ENCODE data around the gene SPAG16. TPM values are rescaled to one million over a fixed set of nuclear protein-coding genes. Genes with fewer than 3 reads are reported as not detected.
A peak's percentile ranks its signal among the peaks of the same experiment; 100 is the strongest.

Gene SPAG16
- polyA plus RNA-seq, 3 donors = 67.5 to 76.2 (median 73.5) TPM

DNA sequence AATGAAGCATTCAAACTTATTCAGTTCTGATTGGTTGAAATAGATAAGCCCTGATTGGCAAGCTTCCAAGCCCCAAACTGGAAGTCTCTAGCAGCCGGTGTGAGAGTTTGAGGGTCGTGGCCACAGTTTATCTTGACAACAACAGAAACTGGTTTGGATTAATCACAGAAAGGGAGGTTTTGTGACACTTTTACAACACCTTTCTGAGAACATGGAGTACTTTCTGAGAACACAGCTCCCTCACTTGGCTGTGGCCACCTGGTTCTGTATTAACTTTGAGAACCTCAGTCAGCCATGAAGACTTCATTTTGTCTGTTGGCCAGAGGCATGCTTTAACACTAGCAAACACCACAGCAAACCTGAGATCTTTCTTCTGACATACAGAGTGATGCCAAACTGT lies 845.9 kb downstream of the SPAG16 start:
- no peak for DNase-seq (ENCODE audit: low read depth in 3 of 3, low spot score in 2 of 3)

DNA sequence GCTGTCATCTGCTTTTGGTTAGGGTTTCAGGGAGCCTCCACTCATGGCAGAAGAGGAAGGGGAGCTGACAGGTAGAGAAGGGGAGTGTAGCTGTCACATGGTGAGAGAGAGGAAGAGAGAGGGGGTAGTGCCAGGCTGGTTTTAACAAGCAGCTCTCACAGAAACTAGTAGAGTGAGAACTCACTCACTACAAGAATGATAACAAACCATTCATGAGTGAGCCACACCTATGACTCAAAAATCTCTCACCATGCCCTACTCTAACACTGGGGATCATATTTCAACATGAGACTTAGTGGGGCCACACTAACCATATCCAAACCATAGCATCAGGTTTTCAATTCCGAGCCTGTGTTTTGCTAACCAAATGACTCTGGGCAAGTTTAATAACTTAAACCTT lies 851.7 kb downstream of the SPAG16 start:
- no peak for DNase-seq (ENCODE audit: low read depth in 3 of 3, low spot score in 2 of 3)

DNA sequence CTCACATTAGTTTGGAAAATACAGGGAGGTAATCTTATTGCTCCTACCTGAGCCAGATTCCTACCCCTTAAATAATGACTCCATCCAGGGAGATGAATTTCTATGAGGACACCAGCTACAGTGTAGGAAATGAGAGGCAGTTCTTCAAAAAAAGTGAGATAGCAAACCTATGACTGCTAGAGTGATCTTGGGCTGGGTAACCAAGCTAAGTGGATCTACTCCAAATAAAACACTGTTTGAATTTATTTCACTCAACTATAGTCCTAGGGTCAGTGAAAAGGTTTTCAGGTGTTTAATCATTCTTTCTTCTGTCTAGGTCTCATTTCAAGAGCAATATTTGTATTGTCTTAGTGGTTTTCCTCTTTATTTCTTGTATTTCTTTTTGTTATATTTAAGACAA lies 854.5 kb downstream of the SPAG16 start:
- no peak for DNase-seq (ENCODE audit: low read depth in 3 of 3, low spot score in 2 of 3)

DNA sequence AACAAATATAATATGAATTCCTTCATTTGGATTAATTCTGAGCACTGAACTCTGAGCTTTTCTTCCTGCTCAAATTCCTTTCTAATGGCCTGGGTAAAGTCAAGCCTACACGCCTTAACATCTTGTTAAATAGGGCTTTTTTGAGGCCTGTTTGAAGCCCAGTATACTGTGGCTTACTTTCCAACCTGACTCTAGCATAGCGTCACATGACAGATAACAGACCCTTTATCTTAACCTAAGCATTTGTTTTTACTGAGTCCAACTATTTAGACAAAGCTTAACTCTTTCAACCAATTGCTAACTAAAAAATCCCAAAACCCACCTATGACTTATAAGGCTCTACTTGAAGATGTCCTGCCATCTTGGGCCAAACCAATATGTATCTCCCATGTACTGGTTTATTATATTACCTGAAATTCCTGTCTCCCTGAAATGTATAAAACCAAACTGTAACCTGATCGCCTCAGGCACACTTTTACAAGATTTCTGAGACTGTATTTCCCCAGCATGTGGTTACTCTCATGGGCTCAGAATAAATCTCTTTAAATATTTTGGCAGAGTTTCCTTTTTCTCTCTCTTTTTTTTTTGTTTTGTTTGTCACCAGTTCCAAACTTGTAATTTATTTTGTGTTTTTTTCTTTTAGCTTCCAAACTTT lies 855.5 kb downstream of the SPAG16 start:
- DNase-seq (ENCODE audit: low read depth in 3 of 3, low spot score in 2 of 3) = peak in 1 of 3 donors; percentile 12

DNA sequence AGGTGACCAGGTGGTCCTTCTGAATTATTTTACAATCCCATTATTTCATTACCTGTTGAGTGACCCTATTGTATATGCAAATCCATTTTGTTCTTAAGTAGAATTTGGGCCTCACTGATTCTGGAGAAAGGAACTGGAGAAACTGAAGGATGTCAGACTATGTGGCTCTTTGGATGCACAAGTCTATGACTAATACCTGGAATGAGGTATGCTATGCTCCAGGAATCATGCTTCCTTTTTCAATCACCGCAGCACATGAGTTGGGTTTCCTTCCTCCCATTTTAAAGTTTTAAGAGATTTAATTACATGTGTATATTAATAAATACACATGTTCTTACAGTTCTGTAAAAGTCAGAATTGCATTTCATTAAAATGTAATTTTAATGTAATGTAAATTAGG lies 872.7 kb downstream of the SPAG16 start:
- no peak for DNase-seq (ENCODE audit: low read depth in 3 of 3, low spot score in 2 of 3)

DNA sequence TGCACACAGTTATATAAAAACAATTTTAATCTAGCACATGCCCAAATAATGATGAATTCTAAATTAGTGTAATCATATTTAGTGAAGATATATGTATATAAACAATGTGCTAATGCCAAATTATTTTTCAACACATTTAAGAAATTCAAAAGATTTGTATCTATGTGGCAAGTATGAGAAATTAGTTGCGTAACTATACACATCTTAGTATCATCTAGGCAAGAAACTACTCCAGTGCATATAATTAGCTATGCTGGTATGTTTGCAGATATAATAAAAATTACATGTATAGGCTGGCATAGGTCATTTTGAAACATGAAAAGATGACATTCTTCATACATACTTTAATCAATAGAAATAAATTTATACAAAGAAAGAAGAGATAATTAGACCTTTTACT lies 874.6 kb downstream of the SPAG16 start:
- DNase-seq (ENCODE audit: low read depth in 3 of 3, low spot score in 2 of 3) = no peak

DNA sequence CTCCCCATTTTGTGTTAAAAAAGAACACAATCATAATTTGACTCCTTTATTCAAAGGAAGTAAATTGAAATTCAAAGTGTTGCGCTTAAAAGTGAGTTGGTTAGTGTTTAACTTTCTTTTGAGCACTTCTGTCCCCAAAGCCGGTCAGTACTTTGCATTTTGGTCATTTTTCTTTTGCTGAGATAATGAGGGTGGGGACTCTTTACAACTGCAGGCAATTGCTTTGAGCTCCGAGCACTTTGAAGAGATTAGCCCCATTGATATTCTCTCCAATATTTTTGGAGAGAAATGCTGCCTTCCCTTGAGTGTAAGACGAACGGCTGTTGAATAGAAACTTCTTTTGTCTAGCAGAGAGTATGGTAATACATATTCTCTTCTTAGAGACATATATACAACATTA lies 885.0 kb downstream of the SPAG16 start:
- no peak for DNase-seq (ENCODE audit: low read depth in 3 of 3, low spot score in 2 of 3)

DNA sequence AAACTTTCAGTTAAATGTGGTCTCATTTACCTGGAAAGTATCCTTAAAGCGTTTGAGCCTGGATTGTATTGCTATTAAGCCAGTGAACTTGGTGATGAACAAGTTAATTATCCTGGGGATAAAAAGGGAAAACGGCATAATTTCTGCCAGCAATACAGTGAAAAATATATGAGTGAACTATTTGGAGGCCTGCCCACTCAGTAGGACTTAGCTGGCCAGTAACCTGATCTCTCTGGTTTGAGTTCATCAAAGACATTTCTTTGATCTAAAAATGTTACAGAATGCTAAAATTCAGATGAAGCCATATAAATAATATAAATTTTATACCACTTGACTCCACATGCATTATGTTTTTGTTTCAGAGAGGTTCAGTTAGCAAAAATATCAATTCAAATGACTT lies 885.5 kb downstream of the SPAG16 start:
- no peak for DNase-seq (ENCODE audit: low read depth in 3 of 3, low spot score in 2 of 3)

DNA sequence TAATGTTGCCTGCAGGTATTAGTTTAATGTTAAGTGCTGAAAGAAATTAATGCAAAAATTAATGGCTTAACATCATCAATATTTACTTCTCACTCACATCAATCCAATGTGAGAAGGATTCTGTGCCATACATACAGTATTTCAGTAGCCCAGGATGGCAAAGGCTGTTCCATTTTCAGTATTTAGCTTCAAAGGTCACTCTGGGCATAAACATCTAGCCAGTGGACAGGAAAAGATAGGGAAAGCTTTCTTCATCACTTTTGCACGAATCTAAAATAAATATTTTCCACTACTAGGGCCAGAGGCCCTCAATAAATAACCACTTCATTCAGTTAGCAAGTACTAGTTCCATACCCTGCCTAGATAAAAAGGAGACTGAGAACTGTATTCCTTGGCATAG lies 890.3 kb downstream of the SPAG16 start:
- DNase-seq (ENCODE audit: low read depth in 3 of 3, low spot score in 2 of 3) = no peak

DNA sequence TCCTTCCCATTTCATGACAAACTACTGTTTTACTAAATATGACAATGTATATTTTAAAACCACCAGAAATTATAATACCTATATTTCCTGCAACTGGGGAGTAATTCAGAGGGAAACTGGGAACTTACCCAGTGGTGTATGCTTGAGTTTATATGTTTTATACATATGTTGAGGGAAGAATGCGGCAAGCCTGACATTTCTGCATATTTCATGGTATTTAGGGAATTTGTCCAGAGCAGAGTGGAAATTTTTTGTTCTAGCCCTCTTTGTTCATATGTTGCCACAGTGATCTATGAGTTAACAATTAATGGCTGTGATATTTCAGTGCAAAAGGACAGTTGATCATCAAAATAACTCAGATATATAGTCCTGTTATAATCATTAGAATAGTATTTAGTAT lies 895.8 kb downstream of the SPAG16 start:
- no peak for DNase-seq (ENCODE audit: low read depth in 3 of 3, low spot score in 2 of 3)

DNA sequence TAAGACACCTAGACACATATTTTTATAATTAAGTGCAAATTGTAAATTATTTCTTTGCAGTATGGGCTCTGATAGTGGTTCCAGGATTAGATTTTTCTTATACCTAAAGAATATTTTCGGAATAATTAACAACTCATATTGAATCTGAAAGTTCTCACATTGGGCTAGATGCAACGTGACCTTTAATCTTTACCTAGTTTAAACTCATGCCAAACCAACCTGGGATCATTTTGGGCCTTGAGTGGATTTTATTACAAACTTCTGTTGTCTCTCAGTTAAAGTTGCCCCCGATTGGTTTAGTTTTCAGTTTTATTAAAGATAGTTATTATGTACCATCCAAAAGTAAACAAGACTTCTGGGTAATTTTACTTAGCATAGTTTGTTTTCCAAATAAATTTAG lies 896.4 kb downstream of the SPAG16 start:
- no peak for DNase-seq (ENCODE audit: low read depth in 3 of 3, low spot score in 2 of 3)

DNA sequence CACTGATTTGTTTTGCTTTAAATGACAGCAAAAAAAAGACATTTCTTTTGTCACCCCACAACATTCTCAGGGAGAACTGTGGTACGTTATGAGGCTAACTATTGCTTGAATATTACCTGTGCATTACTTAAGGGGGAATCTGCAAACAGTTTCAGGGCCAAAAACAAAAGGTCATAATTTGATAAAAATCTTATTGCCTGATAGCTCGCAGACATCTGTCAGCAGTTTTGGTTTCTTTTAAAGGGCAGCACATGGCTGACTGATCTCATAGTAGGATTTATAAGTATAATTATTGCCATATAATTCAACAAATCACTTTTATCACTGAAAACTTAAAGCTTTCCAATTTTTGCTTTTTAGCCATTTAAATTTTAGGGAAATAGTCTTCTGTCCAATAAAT lies 900.2 kb downstream of the SPAG16 start:
- DNase-seq (ENCODE audit: low read depth in 3 of 3, low spot score in 2 of 3) = no peak

DNA sequence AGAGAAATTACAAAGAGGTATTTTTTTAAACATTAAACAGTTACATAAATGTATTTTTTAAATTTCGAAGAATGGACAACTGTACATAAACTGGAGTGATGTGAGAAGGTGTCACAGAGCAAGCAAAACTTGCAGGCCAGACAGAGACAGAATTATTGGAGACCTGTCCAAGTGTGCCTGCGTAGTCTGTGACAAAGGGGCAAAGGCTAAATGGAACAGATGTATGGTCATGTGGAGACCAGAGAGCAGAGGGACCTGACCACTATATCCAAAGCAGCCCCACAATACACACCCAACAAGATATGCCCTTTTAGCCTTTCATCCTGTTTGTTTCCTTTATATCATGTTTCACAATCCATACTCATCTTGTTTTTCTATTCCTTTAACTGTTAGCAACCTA lies 901.3 kb downstream of the SPAG16 start:
- no peak for DNase-seq (ENCODE audit: low read depth in 3 of 3, low spot score in 2 of 3)

DNA sequence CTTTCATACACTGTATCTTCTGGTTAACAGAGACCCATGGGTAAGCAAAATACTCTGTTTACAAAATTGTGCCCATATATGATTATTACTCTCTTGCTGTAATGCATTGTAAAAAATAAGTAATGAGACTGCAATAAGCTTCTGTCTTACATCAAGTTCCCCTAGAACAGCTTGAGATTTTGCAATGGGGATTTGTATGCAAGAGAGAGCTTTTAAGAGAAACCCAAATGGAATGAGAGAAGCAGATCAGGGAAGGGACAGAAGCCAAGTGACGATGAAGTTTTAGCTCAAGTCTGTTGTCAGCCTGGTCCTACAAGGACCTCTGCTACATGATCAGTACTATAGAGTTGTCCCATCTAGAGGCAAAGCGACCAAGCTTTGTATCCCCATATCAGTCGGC lies 908.4 kb downstream of the SPAG16 start:
- no peak for DNase-seq (ENCODE audit: low read depth in 3 of 3, low spot score in 2 of 3)

DNA sequence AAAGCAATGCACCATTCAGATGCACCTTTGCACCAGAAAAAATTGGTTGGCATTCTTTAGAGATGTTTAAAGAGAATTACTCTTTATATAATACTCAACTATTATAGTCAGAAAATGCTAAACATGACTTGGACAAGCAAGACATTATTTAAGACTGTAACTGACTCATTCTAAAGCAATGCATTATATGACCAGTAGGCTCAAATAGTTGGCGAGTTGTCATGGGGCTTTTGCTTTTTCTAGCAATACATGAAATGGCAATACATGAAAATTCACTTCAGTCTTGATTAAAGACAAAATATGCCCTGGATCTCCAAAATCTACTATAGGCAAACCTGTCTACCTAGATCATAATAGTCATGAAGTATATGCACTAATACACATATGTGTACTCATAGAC lies 909.7 kb downstream of the SPAG16 start:
- DNase-seq (ENCODE audit: low read depth in 3 of 3, low spot score in 2 of 3) = no peak

DNA sequence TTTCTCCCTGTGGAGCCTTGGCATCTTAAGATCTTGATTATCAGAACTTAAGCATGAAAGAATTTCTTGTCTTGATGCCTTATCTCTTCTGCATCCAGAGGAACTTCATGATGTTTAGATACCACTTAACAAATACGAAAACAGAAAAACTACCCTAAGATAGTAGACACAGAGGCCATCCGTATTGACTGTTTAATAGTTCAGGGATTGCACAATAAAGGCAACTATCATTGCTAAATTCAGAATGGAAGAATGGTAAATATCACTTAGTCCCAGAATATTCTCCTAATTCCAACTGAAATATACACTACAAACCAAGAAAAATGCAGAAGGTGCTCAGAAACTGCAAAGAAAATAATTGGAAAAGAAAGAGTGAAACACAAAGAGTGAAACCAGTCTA lies 912.0 kb downstream of the SPAG16 start:
- DNase-seq (ENCODE audit: low read depth in 3 of 3, low spot score in 2 of 3) = no peak

DNA sequence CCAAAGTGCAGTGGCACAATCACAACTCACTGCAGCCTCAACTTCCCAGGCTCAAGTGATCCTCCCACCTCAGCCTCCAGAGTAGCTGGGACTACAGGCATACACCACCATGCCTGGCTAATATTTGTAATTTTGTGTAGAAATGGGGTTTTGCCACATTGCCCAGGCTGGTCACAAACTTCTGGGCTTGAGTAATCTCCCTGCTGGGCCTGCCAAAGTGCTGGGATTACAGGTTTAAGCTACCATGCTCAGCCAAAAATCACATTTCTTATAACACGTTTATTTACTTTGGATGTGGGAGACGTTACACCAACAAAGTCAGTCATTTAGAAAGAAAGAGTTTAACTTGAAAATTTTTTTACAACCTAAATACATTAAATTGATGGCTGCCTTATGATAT lies 917.6 kb downstream of the SPAG16 start:
- no peak for DNase-seq (ENCODE audit: low read depth in 3 of 3, low spot score in 2 of 3)

DNA sequence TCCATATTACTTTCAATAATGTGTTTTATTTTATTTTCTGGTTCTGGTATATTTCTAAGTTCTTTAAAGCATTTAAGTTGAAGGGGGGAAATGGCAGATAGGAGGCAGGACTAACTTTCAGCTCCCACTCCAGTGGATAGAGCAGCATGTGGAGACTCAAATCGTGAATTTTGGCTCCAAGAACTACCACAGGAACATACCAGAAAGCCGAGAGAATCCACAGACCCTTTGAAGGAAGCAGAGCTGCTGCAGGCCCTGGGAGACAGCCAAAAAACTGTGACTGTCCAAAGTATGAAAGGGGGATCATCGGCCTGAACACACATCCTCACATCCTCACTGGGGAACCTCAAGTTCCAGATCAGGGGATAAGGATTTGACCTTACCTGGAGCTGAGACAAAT lies 919.0 kb downstream of the SPAG16 start:
- no peak for DNase-seq (ENCODE audit: low read depth in 3 of 3, low spot score in 2 of 3)

DNA sequence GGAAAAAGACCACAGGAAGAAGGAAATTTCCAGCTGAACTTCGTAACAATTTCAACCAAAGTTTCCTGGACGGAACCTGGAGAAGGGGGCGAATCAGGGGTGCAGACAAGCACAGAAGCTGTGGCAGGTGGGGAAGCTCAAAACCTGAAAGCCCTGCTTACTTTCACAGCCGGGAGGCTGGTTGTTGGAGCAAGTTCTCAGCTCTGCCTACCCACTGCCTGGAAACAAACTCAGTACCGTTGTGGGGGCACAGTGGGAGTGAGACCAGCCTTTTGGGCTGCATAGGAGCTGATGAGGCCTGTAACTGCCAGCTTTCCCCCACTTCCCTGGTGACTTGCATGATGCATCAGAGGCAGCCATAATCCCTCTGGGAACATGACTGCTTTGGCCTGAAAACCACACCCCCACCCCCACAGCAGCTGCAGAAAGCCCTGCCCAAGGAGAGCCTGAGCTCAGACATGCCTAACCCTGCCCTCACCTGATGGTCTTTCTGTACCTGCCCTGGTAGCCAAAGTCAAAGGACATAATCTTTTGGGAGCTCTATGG lies 919.6 kb downstream of the SPAG16 start:
- no peak for DNase-seq (ENCODE audit: low read depth in 3 of 3, low spot score in 2 of 3)

DNA sequence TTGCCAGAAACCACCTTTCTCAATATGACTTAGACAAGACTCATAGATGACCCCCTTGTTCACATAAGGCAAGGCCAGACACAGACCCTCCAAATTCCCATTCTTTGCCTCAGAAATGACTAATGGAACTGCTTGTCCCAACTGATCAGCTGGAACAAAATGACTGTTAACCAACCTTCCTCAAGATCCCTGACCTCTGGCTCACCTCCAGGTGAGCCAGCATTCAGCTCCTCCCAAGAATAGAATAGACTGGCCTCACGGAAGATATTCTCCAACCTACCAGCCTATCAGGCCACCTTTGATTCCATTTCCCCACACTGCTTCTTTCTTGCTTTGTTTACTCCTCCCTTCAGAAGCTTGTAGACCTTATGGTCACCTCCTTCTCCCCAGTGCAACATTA lies 930.8 kb downstream of the SPAG16 start:
- DNase-seq (ENCODE audit: low read depth in 3 of 3, low spot score in 2 of 3) = no peak

DNA sequence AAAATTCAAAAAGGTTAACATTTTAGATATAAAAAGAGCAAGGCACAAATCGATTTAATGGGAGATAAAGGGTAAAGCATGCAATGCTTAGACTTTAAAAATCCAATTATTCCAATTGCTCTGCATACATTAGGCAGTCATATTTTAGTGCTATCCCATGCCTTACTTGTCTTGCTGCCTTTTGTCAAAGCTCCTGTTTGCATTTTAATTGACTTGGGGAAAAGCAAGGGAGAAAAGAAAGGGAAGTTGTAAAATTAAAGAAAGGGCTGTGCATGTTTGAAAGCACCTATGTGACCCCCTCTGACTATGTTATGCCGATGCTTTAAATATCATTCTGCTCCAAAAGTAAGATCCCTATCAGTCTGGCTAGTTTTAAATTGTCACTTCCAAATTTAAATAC lies 932.9 kb downstream of the SPAG16 start:
- no peak for DNase-seq (ENCODE audit: low read depth in 3 of 3, low spot score in 2 of 3)

DNA sequence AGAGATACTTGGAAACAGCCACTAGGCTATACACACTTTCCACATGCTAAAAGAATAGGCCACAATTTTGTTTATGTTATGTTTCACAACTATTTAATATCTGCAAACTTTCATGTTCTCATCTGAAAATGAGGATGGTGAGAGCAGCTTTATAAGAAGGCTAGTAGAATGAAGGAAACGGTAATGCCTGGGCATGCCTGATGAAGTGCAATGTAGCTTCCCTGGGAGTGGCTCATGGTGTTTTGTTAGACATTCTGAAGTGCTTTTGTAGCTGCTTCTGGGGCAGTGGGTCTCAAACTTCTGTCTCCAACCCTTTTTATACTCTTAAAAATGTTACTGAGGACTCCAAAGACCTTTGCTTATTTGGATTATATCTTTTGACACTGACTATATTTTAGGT lies 933.3 kb downstream of the SPAG16 start:
- no peak for DNase-seq (ENCODE audit: low read depth in 3 of 3, low spot score in 2 of 3)

DNA sequence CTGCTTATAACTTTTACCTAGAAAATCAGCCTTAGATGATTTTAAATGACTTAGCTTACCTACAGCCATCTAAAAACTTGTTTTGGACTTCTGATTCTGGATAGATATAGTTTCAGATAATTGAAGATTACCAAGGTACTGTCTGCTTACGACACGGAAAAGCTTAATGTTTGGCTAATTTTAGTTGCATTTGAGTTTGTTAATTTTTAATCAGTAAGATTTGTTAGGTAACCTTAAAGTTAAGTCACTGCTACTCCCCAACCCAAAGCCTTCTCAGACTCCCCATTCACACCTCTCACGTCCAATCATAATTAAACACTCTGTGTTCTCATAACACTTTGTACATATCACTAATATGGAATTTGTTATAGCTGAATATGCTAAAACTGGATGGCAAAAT lies 936.0 kb downstream of the SPAG16 start:
- no peak for DNase-seq (ENCODE audit: low read depth in 3 of 3, low spot score in 2 of 3)
